ENCODE measurements around the gene DCLK3. TPM values are rescaled to one million over a fixed set of nuclear protein-coding genes. Genes with fewer than 3 reads are reported as not detected.

Gene DCLK3
- total RNA-seq, 1 experiment from 2014 or later = not detected

DNA sequence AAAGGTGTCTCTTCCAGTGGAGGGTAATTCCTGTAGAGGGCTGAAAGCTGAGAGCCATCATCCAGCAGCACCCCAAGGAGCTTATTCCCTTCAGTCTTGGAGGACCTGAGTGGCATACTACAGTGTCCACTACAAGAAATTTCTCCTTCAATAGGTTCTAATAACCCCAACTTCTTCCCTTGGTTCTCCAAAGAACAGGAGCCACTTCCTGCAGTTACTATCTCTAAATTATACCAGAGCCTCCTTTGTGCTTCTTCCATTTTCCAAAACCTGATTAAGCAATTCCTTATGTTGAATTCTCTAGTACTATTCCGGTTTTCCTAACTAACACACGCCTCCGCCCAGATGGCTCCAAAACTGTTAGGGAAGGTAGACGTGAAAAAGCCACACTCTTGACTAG is 50.4 kb downstream of the DCLK3 start:
- no peaks in the 10 kb centered on the region for H3K27me3 ChIP-seq (replicated peaks; ENCODE audit: control insufficient read depth, insufficient read depth, low read length)
- Mint-ChIP-seq H3K27ac (ENCODE audit: unreplicated experiment) (no peak overlapping the region), H3K36me3 (ENCODE audit: insufficient read depth, unreplicated experiment) (no peaks in the 10 kb centered on the region), H3K27me3 (ENCODE audit: insufficient read depth, unreplicated experiment) (peaks cover 5% of the 10 kb centered on the region), H3K4me3 (ENCODE audit: unreplicated experiment) (no peak overlapping the region), H3K9me3 (ENCODE audit: unreplicated experiment) (no peaks in the 10 kb centered on the region), H3K4me1 (ENCODE audit: low read depth, unreplicated experiment) (no peaks in the 10 kb centered on the region)
- no peaks in the 10 kb centered on the region for H3K4me1 ChIP-seq
- no peaks in the 10 kb centered on the region for H3K9me3 ChIP-seq
- TF ChIP-seq CTCF (IDR thresholded peaks at IDR 0.05; ENCODE audit: insufficient read depth in 1 of 2, low read depth in 1 of 2, low read length in 1 of 2, severe bottlenecking in 1 of 2, unreplicated experiment in 1 of 2) = no peak
- BruUV-seq (replicated peaks) = no TSS peak
- H3K4me3 ChIP-seq (ENCODE audit: low read depth, low read length) = no peak overlapping the region
- POLR2A ChIA-PET = no interaction called here
- CTCF ChIA-PET = no interaction called here
- intact Hi-C loops (cut with micrococcal nuclease; ENCODE audit: unreplicated experiment) = no loop called here
- DNase-seq = no peak
- H3K36me3 ChIP-seq (ENCODE audit: control insufficient read depth, insufficient read depth, low read length) = no peaks in the 10 kb centered on the region

DNA sequence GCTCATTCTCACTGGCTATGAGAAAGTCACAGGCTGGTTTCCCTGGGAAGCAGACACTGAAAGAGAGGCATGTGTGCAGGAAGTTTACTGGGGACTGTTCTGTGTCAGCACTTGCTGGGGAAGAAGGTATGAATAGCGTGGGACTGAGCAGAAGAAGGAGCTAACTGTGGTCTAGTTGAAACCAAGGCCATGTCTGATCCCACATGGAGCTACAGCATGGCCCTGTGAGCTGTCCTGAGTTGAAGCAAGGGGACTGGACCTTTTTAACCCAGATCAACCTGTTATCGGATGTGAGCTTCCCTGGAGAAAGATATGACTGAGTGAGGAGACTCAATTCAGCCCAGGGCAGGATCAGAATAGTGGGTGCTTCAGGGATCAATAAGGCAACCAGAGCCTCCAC is 53.7 kb downstream of the DCLK3 start:
- Histone ChIP-seq H3K27me3 (replicated peaks; ENCODE audit: control insufficient read depth, insufficient read depth, low read length) (no peaks in the 10 kb centered on the region), H3K4me1 (no peaks in the 10 kb centered on the region), H3K4me3 (ENCODE audit: low read depth, low read length) (no peak overlapping the region), H3K9me3 (no peaks in the 10 kb centered on the region), H3K36me3 (ENCODE audit: control insufficient read depth, insufficient read depth, low read length) (no peaks in the 10 kb centered on the region)
- H3K4me3 Mint-ChIP-seq (ENCODE audit: unreplicated experiment) = no peak overlapping the region
- DNase-seq = no peak
- ChIA-PET POLR2A (no interaction called here), CTCF (no interaction called here)
- no peaks in the 10 kb centered on the region for H3K9me3 Mint-ChIP-seq (ENCODE audit: unreplicated experiment)
- intact Hi-C loops (cut with micrococcal nuclease; ENCODE audit: unreplicated experiment) = no loop called here
- TF ChIP-seq CTCF (IDR thresholded peaks at IDR 0.05; ENCODE audit: insufficient read depth in 1 of 2, low read depth in 1 of 2, low read length in 1 of 2, severe bottlenecking in 1 of 2, unreplicated experiment in 1 of 2) = no peak
- peaks cover 10% of the 10 kb centered on the region for H3K27me3 Mint-ChIP-seq (ENCODE audit: insufficient read depth, unreplicated experiment)
- BruUV-seq (replicated peaks) = no TSS peak
- no peaks in the 10 kb centered on the region for H3K4me1 Mint-ChIP-seq (ENCODE audit: low read depth, unreplicated experiment)
- no peaks in the 10 kb centered on the region for H3K36me3 Mint-ChIP-seq (ENCODE audit: insufficient read depth, unreplicated experiment)
- H3K27ac Mint-ChIP-seq (ENCODE audit: unreplicated experiment) = no peak overlapping the region

DNA sequence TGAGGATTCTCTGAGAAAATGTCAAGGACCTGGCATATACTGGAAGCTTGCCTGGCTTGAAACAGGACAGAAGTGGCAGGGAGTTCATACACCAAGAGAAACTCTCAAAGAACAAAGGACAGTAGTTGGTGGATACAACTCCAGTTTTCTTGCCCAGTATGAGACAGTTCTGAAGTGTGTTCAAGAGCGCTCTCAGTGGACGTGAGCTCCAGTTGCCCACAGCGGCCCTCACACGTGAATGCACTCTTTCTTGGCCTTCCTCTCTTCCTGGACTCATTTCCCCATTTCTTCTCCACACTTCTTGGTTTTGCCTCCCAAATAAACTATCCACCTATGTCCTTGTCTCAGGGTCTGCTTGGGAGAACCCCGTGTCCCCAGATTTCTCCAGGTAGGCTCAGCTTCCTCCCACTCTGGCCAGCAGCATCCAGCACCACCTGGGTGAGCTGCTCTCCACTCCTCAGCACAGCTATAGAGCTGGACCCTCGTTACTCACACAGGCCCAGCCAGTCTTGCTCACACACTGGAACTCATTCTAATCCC is 54.5 kb downstream of the DCLK3 start:
- no peaks in the 10 kb centered on the region for H3K4me1 ChIP-seq
- Mint-ChIP-seq H3K4me1 (ENCODE audit: low read depth, unreplicated experiment) (no peaks in the 10 kb centered on the region), H3K4me3 (ENCODE audit: unreplicated experiment) (no peak overlapping the region), H3K27me3 (ENCODE audit: insufficient read depth, unreplicated experiment) (peaks cover 10% of the 10 kb centered on the region), H3K36me3 (ENCODE audit: insufficient read depth, unreplicated experiment) (no peaks in the 10 kb centered on the region), H3K27ac (ENCODE audit: unreplicated experiment) (no peak overlapping the region), H3K9me3 (ENCODE audit: unreplicated experiment) (no peaks in the 10 kb centered on the region)
- CTCF ChIA-PET = no interaction called here
- no peak overlapping the region for H3K4me3 ChIP-seq (ENCODE audit: low read depth, low read length)
- no peaks in the 10 kb centered on the region for H3K9me3 ChIP-seq
- BruUV-seq (replicated peaks) = no TSS peak
- intact Hi-C loops (cut with micrococcal nuclease; ENCODE audit: unreplicated experiment) = no loop called here
- TF ChIP-seq CTCF (IDR thresholded peaks at IDR 0.05; ENCODE audit: insufficient read depth in 1 of 2, low read depth in 1 of 2, low read length in 1 of 2, severe bottlenecking in 1 of 2, unreplicated experiment in 1 of 2) = no peak
- no peaks in the 10 kb centered on the region for H3K36me3 ChIP-seq (ENCODE audit: control insufficient read depth, insufficient read depth, low read length)
- H3K27me3 ChIP-seq (replicated peaks; ENCODE audit: control insufficient read depth, insufficient read depth, low read length) = no peaks in the 10 kb centered on the region
- no peak for DNase-seq
- POLR2A ChIA-PET = no interaction called here

Measured in Caco-2 (cell line).